Daoy (cell line): ENCODE data around the gene TARM1. TPM values are rescaled to one million over a fixed set of nuclear protein-coding genes. Genes with fewer than 3 reads are reported as not detected.
A peak's percentile ranks its signal among the peaks of the same experiment; 100 is the strongest.
"Not testable (repeated sequence)": the region's sequence is repeated elsewhere in the genome, so short reads cannot be mapped to it uniquely, and the experiment has no call there.

Source experiments
- DNase-seq: peaks from one replicate; pipeline ENCODE4 v3.0.0-alpha.2; 2015; ENCODE audit warnings: low read depth
- total RNA-seq: library from RNA; depleted of rRNA; stranded (reverse); fragments of >200 nt; shearing (Covaris generic); gene quantifications from 2 replicates; pipeline ENCODE4 v1.2.3, GENCODE V29; 2014

Gene TARM1
- total RNA-seq, 1 experiment from 2014 or later = not detected

DNA sequence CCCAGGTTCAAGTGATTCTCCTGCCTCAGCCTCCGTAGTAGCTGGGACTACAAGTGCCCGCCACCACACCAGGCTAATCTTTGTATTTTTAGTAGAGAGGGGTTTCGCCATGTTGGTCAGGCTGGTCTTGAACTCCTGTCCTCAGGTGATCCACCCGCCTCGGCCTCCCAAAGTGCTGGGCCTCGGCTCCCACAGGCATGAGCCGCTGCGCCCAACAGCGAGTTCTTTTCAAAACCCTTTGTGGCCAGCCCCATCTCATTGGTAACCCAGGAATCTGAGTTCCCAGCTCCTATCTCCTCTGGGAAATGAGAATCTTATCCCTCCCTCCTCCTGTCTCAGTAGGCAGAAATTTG lies 18.7 kb upstream of the TARM1 start:
- DNase-seq = not testable (repeated sequence)

DNA sequence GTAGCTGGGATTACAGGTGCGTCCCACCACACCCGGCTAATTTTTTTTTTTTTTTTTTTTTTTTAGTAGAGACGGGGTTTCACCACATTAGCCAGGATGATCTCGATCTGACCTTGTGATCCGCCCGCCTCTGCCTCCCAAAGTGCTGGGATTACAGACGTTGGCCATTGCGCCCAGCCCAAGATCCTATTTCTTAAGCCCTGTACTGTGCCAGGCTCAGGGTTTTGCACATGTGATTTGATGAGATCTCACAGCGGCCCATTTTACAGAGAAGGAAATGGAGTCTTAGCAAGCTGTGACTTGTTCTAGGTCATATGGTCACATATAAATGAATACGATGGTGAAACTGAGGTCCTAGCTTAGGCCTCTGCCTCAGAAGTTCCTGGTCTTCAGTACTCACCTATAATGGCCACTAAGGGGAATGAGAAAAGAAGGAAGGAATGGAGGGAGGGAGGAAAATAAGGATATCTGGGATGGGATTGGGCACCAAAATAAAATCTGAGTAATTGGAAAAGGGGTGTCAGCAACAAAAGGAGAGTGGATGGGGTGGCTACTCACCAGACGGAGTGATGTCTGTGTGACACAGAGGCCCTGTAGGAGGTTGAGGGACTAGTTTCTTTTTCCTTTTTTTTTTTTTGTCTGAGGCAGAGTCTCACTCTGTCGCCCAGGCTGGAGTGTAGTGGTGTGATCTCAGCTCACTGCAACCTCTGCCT lies 18.2 kb upstream of the TARM1 start:
- no peak for DNase-seq

DNA sequence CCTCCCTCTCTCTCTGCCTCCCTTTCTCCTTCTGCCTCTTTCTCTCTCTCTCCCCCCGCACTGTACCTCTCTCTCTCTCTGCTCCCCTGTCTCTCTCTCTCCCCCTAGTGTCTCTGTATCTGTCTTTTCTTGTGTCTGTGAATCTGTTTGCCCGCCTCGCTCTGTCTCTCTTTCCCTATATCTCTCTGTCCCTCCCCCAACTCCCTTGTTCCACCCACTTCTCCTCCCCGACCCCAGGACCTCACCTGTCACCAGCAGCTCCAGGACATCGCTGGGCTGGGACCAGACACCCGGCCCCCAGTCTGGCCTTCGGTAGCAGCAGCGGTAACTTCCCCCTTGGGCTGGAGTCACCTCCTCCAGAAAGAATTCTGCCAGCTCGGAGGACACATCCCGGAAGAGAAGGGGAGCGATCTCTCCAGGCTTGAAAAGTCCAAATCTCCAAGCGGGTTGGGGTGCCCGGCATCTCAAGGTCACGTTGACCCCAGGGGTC lies 15.5 kb upstream of the TARM1 start:
- DNase-seq = peak; percentile 41

DNA sequence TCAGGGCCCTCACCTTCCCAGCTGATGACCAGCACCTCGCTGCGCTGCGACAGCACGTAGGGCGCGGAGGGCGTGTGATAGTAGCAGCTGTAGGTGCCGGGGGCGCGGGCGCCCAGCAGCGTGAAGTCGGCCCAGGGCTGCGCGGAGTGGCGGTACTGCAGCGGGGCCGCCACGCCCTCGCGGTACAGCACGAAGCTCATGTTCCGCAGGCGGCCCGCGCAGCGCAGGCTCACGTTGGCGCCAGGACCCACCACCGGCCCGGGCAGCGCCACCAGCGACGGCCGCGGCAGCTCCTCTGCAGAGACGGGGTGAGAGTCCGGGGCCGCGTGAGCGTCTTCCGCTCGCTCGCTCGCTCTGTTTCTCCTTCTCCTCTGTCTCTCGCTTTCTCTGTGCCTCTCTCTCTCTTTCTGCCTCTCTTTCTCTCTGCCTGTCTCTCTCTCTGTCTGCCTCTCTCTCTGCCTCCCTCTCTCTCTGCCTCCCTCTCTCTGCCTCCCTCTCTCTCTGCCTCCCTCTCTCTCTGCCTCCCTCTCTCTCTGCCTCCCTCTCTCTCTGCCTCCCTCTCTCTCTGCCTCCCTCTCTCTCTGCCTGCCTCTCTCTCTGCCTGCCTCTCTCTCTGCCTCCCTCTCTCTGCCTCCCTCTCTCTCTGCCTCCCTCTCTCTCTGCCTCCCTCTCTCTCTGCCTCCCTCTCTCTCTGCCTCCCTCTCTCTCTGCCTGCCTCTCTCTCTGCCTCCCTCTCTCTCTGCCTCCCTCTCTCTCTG lies 14.9 kb upstream of the TARM1 start:
- peak; percentile 73 for DNase-seq

DNA sequence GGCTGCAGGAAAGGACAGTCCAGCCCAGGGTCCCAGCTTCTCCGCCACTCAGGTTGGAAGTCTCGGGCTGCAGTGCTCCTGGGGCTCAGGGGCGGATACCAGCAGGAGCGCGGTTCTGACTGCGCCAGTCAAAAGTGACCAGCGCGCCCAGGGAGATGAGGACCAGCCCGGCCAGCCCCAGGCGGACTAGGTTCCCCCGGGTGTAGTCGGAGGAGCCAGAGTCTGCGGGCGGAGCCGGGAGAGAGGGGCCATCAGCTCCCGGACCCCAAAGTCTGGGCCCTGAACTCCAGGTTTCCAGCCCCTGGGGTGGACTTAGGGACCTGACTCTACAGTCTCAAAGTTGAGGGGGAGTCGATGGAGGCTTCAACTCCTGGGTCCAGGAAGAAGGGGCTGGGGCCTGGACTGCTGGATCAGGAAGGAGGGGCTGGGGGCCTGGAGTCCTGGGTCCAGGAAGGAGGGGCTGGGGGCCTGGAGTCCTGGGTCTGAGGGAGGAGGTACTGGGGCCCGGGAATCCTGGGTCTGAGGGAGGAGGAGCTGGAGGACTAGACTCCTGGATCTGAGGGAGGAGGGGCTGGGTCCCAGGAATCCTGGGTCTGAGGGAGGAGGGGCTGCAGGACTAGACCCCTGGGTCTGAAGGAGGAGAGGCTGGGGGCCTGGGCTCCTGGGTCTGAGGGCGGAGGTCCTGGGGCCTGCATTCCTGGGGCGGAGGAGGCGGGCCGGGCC lies 14.1 kb upstream of the TARM1 start:
- DNase-seq = no peak

DNA sequence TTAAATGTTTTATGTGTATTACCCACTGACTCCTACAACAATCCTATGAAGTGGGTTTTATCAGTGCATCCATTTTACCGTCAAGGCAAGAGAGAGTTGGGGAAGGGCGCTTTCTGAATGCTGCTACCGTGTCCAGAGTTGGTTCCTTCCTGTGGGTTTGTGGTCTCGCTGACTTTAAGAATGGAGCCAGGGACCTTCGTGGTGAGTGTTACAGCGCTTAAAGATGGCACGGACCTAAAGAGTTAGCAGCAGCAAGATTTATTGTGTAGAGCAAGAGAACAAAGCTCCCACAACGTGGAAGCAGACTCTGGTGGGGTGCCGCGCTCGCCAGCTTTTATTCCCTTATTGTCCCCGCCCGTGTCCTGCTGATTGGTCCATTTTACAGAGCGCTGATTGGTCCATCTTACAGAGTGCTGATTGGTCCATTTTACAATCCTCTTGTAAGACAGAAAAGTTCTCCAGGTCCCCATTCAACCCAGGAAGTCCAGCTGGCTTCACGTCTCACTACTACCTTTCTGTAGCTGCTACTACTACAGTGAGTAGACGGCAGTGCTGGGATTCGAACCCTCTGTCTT lies 13.3 kb upstream of the TARM1 start:
- DNase-seq = no peak

DNA sequence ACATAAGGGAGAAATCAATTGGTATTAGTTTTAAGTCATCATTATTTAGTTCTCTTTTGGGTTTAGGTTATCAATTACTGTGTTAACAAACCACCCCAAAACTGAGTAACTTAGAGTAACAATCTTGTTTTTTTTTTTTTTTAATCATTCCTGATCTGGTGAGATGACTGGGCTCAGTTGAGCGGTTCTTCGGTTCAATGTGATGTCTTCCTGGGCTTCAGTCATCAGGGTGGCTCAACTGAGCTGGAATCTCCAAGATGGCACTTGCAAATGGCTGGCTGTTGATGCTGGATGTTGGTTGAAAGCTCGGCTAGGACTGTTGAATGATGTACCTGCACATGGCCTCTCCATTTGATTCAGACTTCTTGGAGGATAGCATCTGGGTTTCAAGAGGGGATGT lies 3.2 kb upstream of the TARM1 start:
- no peak for DNase-seq

DNA sequence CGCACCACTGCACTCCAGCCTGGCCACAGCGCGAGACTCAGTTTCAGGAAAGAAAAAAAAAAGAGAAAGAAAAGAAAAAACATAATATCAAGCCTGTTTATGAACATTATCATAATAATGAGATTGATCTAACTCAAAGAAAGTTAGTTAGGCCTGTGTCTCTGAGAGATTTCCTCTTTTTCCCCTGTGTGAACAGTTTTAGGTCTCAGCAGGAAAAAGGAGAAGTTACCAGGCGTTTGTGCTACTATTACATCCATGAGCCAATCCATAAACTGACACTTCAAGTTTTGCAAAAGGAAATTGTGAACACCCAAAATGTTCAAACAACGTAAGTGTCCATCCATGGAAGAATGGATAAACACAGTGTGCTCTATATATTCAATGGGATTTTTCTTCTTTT lies 3.8 kb downstream of the TARM1 start:
- DNase-seq = no peak

DNA sequence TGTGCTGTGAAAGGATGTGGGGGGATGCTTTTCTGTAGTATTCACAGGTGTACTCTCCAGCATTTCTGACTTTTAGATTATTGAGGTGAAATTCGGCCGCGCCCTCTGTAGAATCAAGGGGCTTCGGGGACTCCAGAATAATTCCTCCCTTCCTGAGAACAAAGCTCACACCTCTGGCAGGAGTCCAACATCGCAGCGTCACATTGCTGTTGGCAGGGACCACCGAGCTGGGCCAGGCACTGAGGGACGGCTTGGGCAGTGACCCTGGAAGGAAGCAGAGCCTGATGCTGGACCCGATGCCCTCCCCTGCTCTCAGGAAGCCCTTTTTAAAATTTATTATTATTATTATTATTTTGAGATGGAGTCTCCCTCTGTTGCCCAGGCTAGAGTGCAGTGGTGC lies 6.3 kb downstream of the TARM1 start:
- DNase-seq = no peak

DNA sequence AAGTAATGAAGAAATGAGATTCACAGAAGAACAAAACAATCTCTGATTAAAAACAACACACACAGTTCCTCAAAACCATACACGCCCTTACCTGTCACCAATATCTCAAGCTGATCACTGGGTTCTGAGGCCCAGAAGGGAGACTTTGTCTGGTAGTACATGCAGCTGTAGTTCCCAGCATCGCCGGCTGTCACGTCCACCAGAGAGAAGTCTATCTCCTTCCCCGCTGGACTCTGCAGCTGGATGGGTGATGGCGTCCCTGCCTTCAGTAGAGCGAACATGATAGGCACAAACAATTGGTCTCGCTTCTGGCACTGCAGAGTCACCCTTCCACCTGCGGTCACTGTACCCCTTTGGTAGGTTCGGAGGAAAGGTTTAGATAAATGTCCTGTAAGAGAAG lies 7.3 kb downstream of the TARM1 start:
- no peak for DNase-seq

DNA sequence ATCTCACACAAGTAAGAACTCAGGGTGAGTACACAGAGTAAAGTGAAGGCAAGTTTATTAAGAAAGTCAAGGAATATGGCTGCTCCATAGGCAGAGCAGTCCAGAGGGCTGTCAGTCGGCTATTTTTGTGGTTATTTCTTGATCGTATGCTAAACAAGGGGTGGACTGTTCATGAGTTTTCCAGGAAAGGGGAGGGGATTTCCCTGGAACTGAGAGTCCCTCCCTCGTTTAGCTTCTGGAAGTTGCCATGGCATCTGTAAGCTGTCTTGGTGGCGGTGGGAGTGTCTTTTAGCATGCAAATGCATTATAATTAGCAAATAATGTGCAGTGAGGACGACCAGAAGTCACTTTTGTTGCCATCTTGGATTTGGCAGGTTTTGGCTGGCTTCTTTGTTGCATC lies 11.7 kb downstream of the TARM1 start:
- no peak for DNase-seq

DNA sequence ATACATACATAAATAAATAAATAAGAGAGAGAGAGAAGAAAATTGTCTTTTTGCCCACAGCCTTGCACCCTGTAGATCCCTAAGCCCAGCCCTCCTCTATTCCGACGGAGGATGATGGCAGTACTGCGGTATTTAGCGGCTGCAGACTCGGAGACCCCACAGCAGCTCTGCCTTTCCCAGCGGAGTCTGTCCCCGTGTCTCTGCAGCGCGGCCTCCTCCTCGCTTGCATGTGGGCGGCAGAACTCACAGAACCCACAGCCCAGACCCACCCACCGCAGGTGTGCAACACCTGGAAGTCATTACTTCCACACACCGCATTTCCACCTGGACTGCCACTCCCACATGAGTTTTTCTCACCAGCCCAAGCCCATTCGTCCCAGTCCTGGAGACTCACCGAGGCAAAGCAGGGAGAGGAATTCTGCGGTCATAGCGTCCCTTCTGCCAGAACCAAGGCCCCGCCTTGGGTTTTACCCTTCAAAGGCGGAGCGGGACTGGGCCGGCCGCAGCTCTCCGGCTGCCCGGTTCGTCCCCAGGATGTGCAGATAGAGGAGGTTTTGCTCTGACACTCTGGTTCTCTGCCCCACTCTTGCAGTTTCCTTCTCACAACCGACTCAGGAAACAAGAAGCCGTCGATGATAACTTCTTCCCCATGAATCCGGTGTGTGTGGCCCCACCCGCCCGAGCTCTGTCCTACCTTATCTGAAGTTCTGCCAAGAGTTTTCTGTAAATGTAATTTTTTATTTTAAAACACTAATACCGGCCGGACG lies 17.6 kb downstream of the TARM1 start, which contains the start of gene VSTM1:
Gene VSTM1, minus strand, starts transcription at position 548 of the 767 bp plus-strand sequence. Its CDS starts 120 bp downstream, at position 428.
- DNase-seq = no peak

DNA sequence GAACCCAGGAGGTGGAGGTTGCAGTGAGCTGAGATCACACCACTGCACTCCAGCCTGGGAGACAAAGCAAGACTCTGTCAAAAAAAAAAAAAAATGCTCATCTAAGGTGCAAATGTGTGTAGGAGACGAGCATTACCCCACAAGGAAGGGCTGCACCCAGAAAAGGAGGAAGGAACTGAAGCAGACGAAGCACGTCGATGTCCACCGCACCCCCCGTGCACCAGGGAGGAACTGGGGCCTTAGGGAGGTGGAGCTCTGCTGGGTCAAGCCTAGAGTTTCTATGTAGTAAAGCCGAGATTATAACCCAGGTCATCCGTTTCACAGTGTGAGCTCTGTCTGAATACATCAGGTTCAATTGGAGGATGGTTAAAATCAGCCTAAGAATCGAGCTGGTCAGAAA lies 18.5 kb downstream of the TARM1 start:
- DNase-seq = no peak

DNA sequence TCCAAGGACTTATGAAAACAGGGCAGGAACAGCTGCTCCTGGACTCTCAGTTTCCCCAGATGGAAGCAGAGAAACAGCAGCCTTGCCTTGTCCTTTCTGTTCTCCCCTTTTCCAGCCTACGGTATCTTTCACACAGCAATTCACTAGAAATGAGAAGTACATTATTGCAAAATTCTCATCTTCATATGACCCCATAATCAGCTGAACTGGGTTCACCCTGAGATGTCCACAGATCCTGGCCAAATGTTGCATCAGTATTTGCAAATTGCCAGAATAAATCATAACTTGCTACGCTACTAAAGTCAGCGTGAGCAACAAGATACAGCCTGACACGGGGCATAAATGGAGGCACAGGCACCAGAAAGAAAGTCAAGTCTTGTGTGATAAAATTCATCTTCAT lies 33.5 kb downstream of the TARM1 start:
- no peak for DNase-seq

DNA sequence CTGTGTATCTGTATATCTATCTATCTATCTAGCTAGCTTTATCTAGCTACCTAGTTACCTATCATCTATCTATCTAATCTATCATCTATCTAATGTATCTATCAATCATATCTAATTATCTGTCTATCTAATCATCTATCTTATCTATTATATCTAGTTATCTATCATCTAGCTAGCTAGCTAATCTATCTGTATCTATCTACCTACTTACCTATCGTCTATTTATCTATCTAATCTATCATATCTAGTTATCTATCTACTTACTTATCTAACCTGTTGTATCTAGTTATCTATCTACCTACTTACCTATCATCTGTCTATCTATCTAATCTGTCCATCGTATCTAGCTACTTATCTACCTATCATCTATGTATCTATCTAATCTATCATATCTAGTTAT lies 35.4 kb downstream of the TARM1 start:
- no peak for DNase-seq

DNA sequence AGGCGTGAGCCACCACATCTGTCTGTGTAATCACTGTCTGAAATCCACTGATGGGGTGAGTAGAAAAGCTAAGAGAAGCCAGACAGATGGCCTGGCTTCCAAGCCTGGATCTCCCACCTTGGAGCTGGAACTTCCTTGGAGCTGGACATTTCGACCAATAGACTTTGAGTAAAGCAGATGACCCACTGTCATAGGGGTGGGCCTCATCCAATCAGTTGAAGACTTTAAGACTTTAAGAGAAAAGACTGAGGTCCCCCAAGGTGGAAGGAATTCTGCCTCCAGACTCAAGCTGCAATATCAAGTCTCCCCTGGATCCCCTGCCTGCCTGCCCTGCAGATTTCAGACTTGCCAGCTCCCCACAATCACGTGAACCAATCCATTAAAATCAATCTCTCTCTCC lies 38.2 kb downstream of the TARM1 start:
- no peak for DNase-seq

DNA sequence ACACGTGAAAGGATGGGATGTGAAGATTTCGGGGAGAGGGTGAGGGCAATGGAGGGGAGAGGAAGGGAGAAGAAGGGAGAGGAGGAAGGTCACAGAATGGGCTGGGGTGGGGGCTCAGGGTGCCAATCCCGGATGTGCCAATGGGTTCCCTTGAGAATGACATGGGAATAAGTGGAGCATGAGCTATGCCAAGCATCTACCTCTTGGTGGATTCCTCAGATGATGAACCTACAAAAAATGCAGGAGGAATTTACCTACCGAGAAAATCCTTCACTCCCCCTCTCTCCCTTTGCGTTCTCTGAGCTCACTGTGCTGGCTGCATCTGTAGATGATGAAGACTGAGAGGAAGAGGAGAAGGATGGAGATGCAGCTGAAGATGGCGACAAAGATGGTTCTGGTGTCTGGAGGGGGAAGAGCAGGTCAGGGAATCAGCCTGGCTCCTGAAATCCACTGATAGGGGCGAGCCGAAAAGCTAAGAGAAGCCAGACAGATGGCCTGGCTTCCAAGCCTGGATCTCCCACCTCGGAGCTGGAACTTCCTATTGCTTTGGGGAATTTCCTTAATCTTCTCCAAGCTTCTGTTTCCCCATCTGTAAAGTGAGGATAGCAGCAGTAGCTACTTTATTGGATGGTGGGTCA lies 39.1 kb downstream of the TARM1 start:
- no peak for DNase-seq

DNA sequence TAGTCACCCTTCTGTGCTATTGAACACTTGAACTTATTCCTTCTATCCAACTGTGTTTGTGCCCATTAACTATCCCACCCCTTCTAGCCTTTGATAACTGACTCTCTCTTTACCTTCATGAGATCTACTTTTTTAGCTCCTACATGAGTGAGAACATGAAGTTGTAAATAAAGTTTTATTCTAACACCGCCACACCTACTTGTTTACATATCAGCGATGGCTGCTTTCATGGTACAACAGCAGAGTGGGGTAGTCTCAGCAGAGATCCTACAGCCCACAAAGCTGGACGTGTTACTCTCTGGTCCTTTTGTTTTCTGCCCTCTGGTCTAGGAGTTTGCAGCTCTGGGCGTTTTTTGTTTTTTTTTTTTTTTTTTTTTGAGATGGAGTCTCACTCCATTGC lies 41.2 kb downstream of the TARM1 start:
- no peak for DNase-seq

DNA sequence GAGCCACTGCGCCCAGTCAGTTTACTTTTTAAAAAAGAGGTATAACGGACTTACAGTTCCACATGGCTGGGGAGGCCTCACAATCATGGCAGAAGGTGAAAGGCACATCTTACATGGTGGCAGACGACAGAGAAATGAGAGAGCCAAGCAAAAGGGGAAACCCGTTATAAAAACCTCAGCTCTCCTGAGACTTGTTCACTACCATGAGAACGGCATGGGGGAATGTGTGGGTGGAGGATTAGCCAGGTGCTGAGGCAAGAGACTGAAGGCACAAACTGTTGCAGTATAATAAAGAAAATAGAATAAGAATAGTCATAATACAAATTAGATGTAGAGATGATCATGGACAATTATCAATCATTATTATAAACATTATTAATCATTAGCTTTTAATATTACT lies 44.6 kb downstream of the TARM1 start:
- DNase-seq = not testable (repeated sequence)

DNA sequence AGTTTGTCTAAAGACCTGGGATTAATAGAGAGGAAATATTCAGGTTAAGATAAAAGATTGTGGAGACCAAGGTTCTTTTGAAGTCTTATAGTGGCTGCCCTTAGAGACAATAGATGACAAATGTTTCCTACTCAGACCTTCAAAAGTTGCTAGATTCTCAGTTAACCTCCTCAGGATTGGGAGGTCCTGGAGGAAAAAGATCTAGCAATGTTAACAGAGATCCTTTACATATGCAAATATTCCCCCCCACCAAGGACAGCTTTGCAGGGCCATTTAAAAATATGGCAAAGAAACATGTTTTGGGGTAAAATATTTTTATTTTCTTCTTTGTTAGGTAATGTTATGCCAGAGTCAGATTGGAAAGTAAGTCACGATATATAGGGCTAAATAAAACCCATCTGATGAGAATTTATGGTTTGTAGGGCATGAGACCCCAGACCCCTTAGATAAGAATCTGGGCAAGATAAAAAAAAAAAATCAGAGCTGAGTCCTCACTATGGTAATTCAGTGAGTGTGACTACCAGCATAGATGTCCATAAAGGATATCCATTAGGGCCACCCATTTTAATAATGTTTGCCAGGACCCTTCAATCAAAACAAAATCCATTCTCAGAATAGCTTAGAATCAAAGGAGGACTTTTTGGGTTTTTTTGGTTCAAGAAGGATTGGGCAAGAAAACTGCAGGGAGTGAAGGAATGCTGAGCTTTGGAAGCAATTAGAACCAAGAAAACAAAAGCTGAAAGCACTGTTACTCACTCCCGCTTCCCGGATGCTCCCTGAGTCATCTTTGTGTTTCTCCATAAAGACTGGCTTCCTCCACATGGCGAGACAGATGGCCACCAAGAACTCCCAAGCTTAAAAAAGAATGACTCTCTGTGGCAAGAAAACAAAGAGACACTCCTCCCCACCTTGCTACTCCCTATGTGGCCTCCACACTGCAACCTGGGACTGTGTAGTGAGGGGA lies 45.7 kb downstream of the TARM1 start:
- peak; percentile 89 for DNase-seq
